Activated gamma-delta T cell treated with Interleukin-2 at 50 U/mL for 16 hours (primary cell): ENCODE data around the gene CHST14.
"Not testable (repeated sequence)": the region's sequence is repeated elsewhere in the genome, so short reads cannot be mapped to it uniquely, and the experiment has no call there.

ENCODE experiments used
- DNase-seq: peaks from one replicate; pipeline ENCODE4 v3.0.0-alpha.2; 2020

CHST14 gene

GRCh38 chr15:40441565-40442531 is 28.9 kb upstream of the CHST14 start:
- DNase-seq = peak; percentile 21

- DNase-seq = no peak
Observed at GRCh38 chr15:40443255-40443654, 27.5 kb upstream of the CHST14 start.

GRCh38 chr15:40443846-40444245 is 26.9 kb upstream of the CHST14 start:
- DNase-seq = no peak

- no peak for DNase-seq
Observed at GRCh38 chr15:40444736-40445135, 26.0 kb upstream of the CHST14 start.

- no peak for DNase-seq
Observed at GRCh38 chr15:40445421-40445922, 25.3 kb upstream of the CHST14 start.

- no peak for DNase-seq
Observed at GRCh38 chr15:40446144-40446543, 24.6 kb upstream of the CHST14 start.

GRCh38 chr15:40448354-40448753 is 22.4 kb upstream of the CHST14 start:
- DNase-seq = no peak

- no peak for DNase-seq
Observed at GRCh38 chr15:40449275-40449674, 21.5 kb upstream of the CHST14 start.

GRCh38 chr15:40450047-40450446 is 20.7 kb upstream of the CHST14 start:
- DNase-seq = no peak

- no peak for DNase-seq
Observed at GRCh38 chr15:40451527-40452158, 19.1 kb upstream of the CHST14 start.

- DNase-seq = no peak
Observed at GRCh38 chr15:40452296-40453090, 18.3 kb upstream of the CHST14 start.

- not testable (repeated sequence) for DNase-seq
Observed at GRCh38 chr15:40453941-40454340, 16.8 kb upstream of the CHST14 start.

- DNase-seq = no peak
Observed at GRCh38 chr15:40454904-40455391, 15.8 kb upstream of the CHST14 start.

GRCh38 chr15:40456299-40456712 is 14.5 kb upstream of the CHST14 start:
- no peak for DNase-seq

GRCh38 chr15:40456738-40457137 is 14.0 kb upstream of the CHST14 start:
- DNase-seq = no peak

GRCh38 chr15:40458495-40459371 is 12.1 kb upstream of the CHST14 start:
- no peak for DNase-seq

- DNase-seq = no peak
Observed at GRCh38 chr15:40459391-40460015, 11.3 kb upstream of the CHST14 start.

- DNase-seq = no peak
Observed at GRCh38 chr15:40460404-40460803, 10.4 kb upstream of the CHST14 start.

- DNase-seq = no peak
Observed at GRCh38 chr15:40461958-40462357, 8.8 kb upstream of the CHST14 start.

- no peak for DNase-seq
Observed at GRCh38 chr15:40463279-40463678, 7.5 kb upstream of the CHST14 start.

- DNase-seq = no peak
Observed at GRCh38 chr15:40463886-40464545, 6.8 kb upstream of the CHST14 start.
